Measurements from ENCODE around the gene AP3S2. TPM values are rescaled to one million over a fixed set of nuclear protein-coding genes. Genes with fewer than 3 reads are reported as not detected.

Gene AP3S2
- total and polyA plus RNA-seq, 2 donors (not counting 1 experiment from before 2014, with no cell fraction given) = 11.3 to 32.3 TPM

GRCh38 chr15:89801471-89802195 is 92.2 kb downstream of the AP3S2 start:
- CTCF ChIA-PET = no interaction called here

More at GRCh38 chr15:89801471-89802195, 92.2 kb downstream of the AP3S2 start:
- peaks cover 13% of the 10 kb centered on the region for H3K4me1 Mint-ChIP-seq
- 95% methylated on average over 19 of the region's 21 CpGs for WGBS (ENCODE audit: insufficient coverage)
- TF ChIP-seq EZH2 (IDR thresholded peaks at IDR 0.05; ENCODE audit: borderline replicate concordance, insufficient read depth, low read depth, low read length, poor library complexity, severe bottlenecking) = no peak
- TF ChIP-seq CTCF (IDR thresholded peaks at IDR 0.05) = no peak
- Histone ChIP-seq H3K27ac (ENCODE audit: low read length in 2 of 2) (no peak overlapping the region), H3K9ac (ENCODE audit: low read length) (no peak overlapping the region), H3K4me2 (replicated peaks; ENCODE audit: low read depth, low read length, poor library complexity, severe bottlenecking) (no peak overlapping the region), H3K4me3 (ENCODE audit: control extremely low read depth in 1 of 5, extremely low read depth in 1 of 5, insufficient read depth in 1 of 5, low read depth in 2 of 5, low read length in 4 of 5) (no peak overlapping the region), H3K9me3 (ENCODE audit: control extremely low read depth in 1 of 3, control insufficient read depth in 2 of 3, insufficient read depth in 1 of 3, low read length in 2 of 3) (peaks cover 0 to 5% (median 0%) of the 10 kb centered on the region in 3 donors), H3K36me3 (replicated peaks in 1 of 2; ENCODE audit: control extremely low read depth in 1 of 2, control insufficient read depth in 1 of 2, extremely low read depth in 1 of 2, insufficient read depth in 2 of 2, low read length in 1 of 2) (no peaks in the 10 kb centered on the region), H3K27me3 (replicated peaks in 1 of 4; ENCODE audit: control extremely low read depth in 1 of 4, control insufficient read depth in 3 of 4, insufficient read depth in 4 of 4, low read length in 3 of 4) (no peaks in the 10 kb centered on the region), H2AFZ (ENCODE audit: insufficient read depth, low read depth, low read length, poor library complexity, severe bottlenecking) (no peak overlapping the region), H4K20me1 (ENCODE audit: control insufficient read depth, insufficient read depth, low read length, poor library complexity, severe bottlenecking) (no peaks in the 10 kb centered on the region), H3K79me2 (ENCODE audit: control insufficient read depth, insufficient read depth, low read length) (no peaks in the 10 kb centered on the region), H3K4me1 (ENCODE audit: control insufficient read depth in 2 of 2, insufficient read depth in 2 of 2, low read length in 2 of 2) (peaks cover 0 to 8% of the 10 kb centered on the region in 2 donors)
- intact Hi-C loops (cut with micrococcal nuclease) = no loop called here
- no peak overlapping the region for H3K27ac Mint-ChIP-seq
- no peak for DNase-seq
- no peak for ATAC-seq (ENCODE audit: low read depth)
- no peaks in the 10 kb centered on the region for H3K27me3 Mint-ChIP-seq
- H3K4me3 Mint-ChIP-seq = no peak overlapping the region
- no peaks in the 10 kb centered on the region for H3K9me3 Mint-ChIP-seq (ENCODE audit: insufficient read depth)
- POLR2A ChIA-PET = no interaction called here

Data from B cell (primary cell).